GM12875 (cell line): ENCODE results near the gene SCML2.

ENCODE experiments used
- H3K4me3 ChIP-seq: one replicate; pipeline ENCODE4 v1.5.1; 2011; ENCODE audit warnings: low read depth, low read length, control low read depth
- TF ChIP-seq, protein P1 (sequence below): IDR thresholded peaks from 2 replicates; pipeline ENCODE4 v1.5.1; 2011; ENCODE audit warnings: low read depth, mild to moderate bottlenecking, control low read depth, inconsistent platforms, low read length, moderate library complexity, borderline replicate concordance; ENCODE audit not compliant: insufficient read depth

SCML2 gene

GRCh38 chrX:18294893-18295292 lies 59.6 kb downstream of the SCML2 start:
- TF ChIP-seq, protein P1, sequence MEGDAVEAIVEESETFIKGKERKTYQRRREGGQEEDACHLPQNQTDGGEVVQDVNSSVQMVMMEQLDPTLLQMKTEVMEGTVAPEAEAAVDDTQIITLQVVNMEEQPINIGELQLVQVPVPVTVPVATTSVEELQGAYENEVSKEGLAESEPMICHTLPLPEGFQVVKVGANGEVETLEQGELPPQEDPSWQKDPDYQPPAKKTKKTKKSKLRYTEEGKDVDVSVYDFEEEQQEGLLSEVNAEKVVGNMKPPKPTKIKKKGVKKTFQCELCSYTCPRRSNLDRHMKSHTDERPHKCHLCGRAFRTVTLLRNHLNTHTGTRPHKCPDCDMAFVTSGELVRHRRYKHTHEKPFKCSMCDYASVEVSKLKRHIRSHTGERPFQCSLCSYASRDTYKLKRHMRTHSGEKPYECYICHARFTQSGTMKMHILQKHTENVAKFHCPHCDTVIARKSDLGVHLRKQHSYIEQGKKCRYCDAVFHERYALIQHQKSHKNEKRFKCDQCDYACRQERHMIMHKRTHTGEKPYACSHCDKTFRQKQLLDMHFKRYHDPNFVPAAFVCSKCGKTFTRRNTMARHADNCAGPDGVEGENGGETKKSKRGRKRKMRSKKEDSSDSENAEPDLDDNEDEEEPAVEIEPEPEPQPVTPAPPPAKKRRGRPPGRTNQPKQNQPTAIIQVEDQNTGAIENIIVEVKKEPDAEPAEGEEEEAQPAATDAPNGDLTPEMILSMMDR = no peak
- H3K4me3 ChIP-seq = no peak overlapping the region

DNA sequence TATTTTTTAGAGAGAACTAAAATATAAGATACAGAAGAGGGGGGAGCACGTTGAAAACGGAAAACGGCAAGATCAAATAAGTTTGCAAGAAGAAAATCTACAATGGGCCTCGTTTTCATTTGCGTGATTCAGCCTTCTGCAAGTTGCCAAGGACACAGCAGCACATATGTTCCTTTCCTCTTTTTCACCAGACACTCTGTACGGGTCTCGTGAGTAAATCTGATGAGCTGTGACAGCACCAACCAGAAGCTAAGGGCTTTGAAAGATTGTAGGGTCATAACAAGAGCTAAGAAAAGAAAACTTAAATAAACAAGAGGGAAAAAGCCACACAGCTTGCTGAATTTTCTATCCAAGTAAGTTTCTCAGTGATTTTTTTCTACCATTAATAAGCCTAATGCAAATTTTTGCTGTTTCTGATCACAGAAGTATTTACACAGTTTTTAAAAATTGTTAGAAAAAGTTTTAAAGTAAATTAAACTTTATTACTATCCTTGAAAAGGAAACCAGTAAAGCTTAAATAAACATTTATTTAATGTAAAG lies 63.4 kb downstream of the SCML2 start:
- TF ChIP-seq, protein P1 = no peak
- no peak overlapping the region for H3K4me3 ChIP-seq

DNA sequence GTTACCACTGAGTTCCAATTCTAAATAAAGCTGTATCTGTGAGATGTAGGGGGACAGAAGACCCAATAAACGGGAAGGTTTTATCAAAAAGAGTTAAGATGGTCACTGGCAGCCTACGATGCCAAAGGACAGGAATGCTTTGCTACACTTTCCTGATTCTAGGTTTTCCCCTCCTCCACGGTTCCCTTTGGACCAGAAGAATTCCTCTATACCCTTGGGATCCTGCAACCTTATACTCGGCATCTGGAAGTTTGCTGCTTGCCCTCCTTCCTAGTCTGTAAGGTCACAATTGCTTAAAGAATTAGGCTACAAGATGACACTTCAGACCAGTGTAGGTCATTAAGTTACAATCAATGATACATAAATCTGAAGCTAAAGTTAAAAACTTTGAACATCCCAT lies 64.3 kb downstream of the SCML2 start:
- no peak overlapping the region for H3K4me3 ChIP-seq

DNA sequence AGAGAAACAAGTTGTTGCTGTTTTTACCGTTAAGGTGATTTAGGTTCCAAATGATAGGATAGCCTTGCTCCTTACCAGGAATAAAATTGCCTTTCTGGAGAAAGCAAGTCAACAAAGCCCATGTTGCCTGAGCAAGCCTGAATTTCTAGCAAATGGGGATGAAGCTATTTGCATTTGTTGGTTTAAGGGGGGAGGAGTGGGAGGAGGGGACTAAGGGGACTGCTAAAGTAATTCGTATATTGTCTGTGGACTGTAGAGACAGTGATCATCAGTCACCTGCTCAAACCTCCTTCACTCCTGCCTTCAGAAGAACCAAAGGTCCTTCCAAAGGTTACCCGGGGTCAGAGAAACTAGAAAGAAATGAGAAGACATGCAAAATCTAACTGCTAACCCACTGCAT lies 65.8 kb downstream of the SCML2 start:
- H3K4me3 ChIP-seq = no peak overlapping the region
- TF ChIP-seq, protein P1 = no peak

More for the DNA sequence above, 64.3 kb downstream of the SCML2 start:
- TF ChIP-seq, protein P1 = no peak

- TF ChIP-seq, protein P1 = no peak
- H3K4me3 ChIP-seq = no peak overlapping the region
Measured at GRCh38 chrX:18286322-18286831, 68.1 kb downstream of the SCML2 start.

- H3K4me3 ChIP-seq = no peak overlapping the region
- TF ChIP-seq, protein P1 = no peak
Measured at GRCh38 chrX:18278449-18278848, 76.0 kb downstream of the SCML2 start.

DNA sequence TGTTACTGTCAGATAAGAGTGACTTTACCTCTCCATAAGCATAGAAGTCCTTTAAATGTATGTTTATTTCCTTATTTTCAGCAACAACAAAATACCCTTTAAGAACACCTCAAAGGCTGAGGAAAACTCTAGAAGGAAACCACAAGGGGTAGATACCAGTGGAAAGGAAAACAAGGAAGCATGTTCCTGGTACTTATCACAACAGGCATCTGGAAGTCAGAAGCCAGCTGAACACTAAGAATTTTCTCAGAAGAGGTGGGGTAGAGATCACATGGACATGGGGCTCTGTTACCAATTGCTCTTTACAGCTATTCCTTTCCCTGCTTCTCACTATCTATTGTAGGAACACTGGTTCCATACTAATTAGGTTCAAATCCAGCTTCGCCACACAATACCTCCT lies 82.3 kb downstream of the SCML2 start:
- TF ChIP-seq, protein P1 = no peak
- H3K4me3 ChIP-seq = no peak overlapping the region
